Measurements from ENCODE around the gene MAZ.

GRCh38 chr16:29848420-29849297 is 42.3 kb downstream of the MAZ start:
- TF ChIP-seq CTCF (IDR thresholded peaks at IDR 0.05; ENCODE audit: low read depth, low read length, missing input control): peak; percentile 84
- no peak for TF ChIP-seq ATF3 (IDR thresholded peaks at IDR 0.05)
- no peak for TF ChIP-seq JUND (IDR thresholded peaks at IDR 0.05)
- TF ChIP-seq REST (IDR thresholded peaks at IDR 0.05): no peak
- no peak for TF ChIP-seq TAF1 (conservative IDR thresholded peaks at IDR 0.05)
- no peak for TF ChIP-seq MAX (IDR thresholded peaks at IDR 0.05)
- TF ChIP-seq RAD21 (IDR thresholded peaks at IDR 0.05): peak; percentile 79 to 89
- no peak for TF ChIP-seq HNF4A (conservative IDR thresholded peaks at IDR 0.05)
- no peak for TF ChIP-seq EGR1 (IDR thresholded peaks at IDR 0.05; ENCODE audit: low read depth in 2 of 2)
- TF ChIP-seq SP1 (IDR thresholded peaks at IDR 0.05): no peak
- no peak for TF ChIP-seq GABPA (IDR thresholded peaks at IDR 0.05 in 1 of 2, conservative IDR thresholded peaks at IDR 0.05 in 1 of 2)
- no peak for TF ChIP-seq ZBTB33 (IDR thresholded peaks at IDR 0.05)
